ENCODE data around the gene SDK1. TPM values are rescaled to one million over a fixed set of nuclear protein-coding genes. Genes with fewer than 3 reads are reported as not detected.

SDK1 gene
- total and polyA plus RNA-seq, 2 donors (not counting 3 experiments of a cell fraction or from before 2014, with no cell fraction given), result 1.6 to 3.9 TPM

DNA sequence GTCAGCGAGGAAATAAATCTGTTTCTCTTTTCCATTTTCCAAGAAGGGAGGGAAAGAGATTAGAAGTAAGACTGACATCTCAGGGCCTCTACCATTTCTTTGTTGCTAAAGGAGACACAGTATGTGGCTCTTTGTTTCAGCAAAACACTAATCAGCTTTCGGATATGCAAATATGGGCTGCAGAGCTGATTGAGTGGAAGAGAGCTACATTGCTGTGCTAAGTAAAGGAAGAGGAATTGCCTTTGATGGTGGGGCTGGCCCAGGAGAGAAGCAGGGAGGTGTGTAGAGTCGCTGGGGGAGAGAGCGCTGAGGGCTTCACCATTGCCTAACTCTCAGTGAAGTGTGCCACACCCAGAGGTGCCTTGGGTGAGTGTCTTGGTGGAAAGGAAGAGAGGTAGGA lies 284.8 kb downstream of the SDK1 start:
- no peaks in the 10 kb centered on the region for H3K9me3 ChIP-seq (replicated peaks; ENCODE audit: control insufficient read depth, insufficient read depth, low read length)
- no peaks in the 10 kb centered on the region for H3K9me1 ChIP-seq (replicated peaks; ENCODE audit: control insufficient read depth, extremely low read depth, insufficient read depth, low read length)
- no peaks in the 10 kb centered on the region for H3K4me1 ChIP-seq (ENCODE audit: control insufficient read depth, extremely low read depth, insufficient read depth, low read length)
- H3K27ac ChIP-seq (ENCODE audit: insufficient read depth, low read depth, low read length), result no peak overlapping the region
- no peaks in the 10 kb centered on the region for H3K36me3 ChIP-seq (ENCODE audit: control insufficient read depth in 2 of 2, extremely low read depth in 1 of 2, insufficient read depth in 2 of 2, low read length in 2 of 2)
- H3K79me2 ChIP-seq (ENCODE audit: control insufficient read depth, insufficient read depth, low read length), result no peaks in the 10 kb centered on the region
- FAIRE-seq (no peak), DNase-seq (ENCODE audit: low read depth, low spot score) (no peak)
- no peaks in the 10 kb centered on the region for H3K27me3 ChIP-seq (ENCODE audit: control insufficient read depth in 2 of 2, insufficient read depth in 2 of 2, low read length in 2 of 2)
- no peaks in the 10 kb centered on the region for H4K20me1 ChIP-seq (replicated peaks; ENCODE audit: control insufficient read depth, extremely low read depth, insufficient read depth, low read length)
- intact Hi-C loops (cut with micrococcal nuclease), result no loop called here
- ChIA-PET CTCF (interaction anchor here (1.2 kb wide), 1 partner anchor 23 kb away, joined by 4 read pairs; no protein-coding TSS in a partner anchor), POLR2A (no interaction called here)
- BruUV-seq (replicated peaks), result no TSS peak
- TF ChIP-seq MAX (IDR thresholded peaks at IDR 0.05; ENCODE audit: insufficient read depth, insufficient read length), result no peak
- TF ChIP-seq GATA2 (IDR thresholded peaks at IDR 0.05; ENCODE audit: insufficient read depth, insufficient read length, low read depth, low read length), result no peak
- TF ChIP-seq MYC (IDR thresholded peaks at IDR 0.05; ENCODE audit: low read depth, low read length), result no peak
- no peak for TF ChIP-seq FOS (IDR thresholded peaks at IDR 0.05; ENCODE audit: borderline replicate concordance, insufficient read depth, low read length)
- TF ChIP-seq POLR2AphosphoS5 (IDR thresholded peaks at IDR 0.05; ENCODE audit: insufficient read depth, low read depth, low read length), result no peak
- no peak for TF ChIP-seq POLR2A (IDR thresholded peaks at IDR 0.05; ENCODE audit: low read depth, low read length)
- TF ChIP-seq JUN (IDR thresholded peaks at IDR 0.05; ENCODE audit: borderline replicate concordance, insufficient read depth, insufficient read length, low read depth), result no peak
- TF ChIP-seq EZH2 (IDR thresholded peaks at IDR 0.05; ENCODE audit: borderline replicate concordance, low read depth, low read length, severe bottlenecking), result no peak
- no peak for TF ChIP-seq CTCF (IDR thresholded peaks at IDR 0.05; ENCODE audit: extremely low read depth in 1 of 2, insufficient read depth in 1 of 2, low read depth in 1 of 2, low read length in 2 of 2)
- H3K4me2 ChIP-seq (ENCODE audit: insufficient read depth, low read length), result no peak overlapping the region
- dilution Hi-C loops (cut with MboI; ENCODE audit: extremely low pct_ligation_motif_present, low sequenced_read_pairs), result no loop called here
- no peak overlapping the region for H3K9ac ChIP-seq (replicated peaks; ENCODE audit: extremely low read depth, insufficient read depth, low read length)
- H2AFZ ChIP-seq (ENCODE audit: low read depth, low read length), result no peak overlapping the region
- no peak overlapping the region for H3K4me3 ChIP-seq (replicated peaks in 1 of 3; ENCODE audit: insufficient read depth in 1 of 3, low read depth in 1 of 3, low read length in 3 of 3)

All from endothelial cell of umbilical vein (primary cell).